ENCODE data around the gene LIN28B.
"Not testable (repeated sequence)": the region's sequence is repeated elsewhere in the genome, so short reads cannot be mapped to it uniquely, and the experiment has no call there.

Gene LIN28B

DNA sequence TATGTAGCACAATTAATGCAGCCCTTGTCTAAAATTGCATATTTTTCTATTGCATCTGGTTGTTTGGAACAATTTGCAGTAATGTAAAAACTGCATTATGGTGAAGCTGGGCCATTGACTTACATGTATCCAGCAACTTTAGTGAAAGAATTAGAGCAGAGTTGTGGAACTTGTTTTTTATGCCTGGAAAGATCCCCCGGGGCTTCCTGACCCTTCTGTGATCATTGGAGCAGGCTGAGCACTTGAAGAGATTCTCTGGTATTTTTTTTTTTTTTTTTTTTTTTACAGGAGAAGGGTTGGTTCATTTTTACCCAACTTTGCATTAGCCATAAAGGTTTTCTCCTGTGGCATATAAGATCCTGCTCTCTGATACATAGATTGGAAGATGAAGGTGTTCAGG, 45.0 kb downstream of the LIN28B start:
- ChIA-PET CTCF (interaction anchor here (1.3 to 3.3 kb wide), 2 partner anchors 9 to 76 kb away, joined by 4 to 11 read pairs; no protein-coding TSS in a partner anchor), POLR2A (no interaction called here)
- TF ChIP-seq, protein P1, sequence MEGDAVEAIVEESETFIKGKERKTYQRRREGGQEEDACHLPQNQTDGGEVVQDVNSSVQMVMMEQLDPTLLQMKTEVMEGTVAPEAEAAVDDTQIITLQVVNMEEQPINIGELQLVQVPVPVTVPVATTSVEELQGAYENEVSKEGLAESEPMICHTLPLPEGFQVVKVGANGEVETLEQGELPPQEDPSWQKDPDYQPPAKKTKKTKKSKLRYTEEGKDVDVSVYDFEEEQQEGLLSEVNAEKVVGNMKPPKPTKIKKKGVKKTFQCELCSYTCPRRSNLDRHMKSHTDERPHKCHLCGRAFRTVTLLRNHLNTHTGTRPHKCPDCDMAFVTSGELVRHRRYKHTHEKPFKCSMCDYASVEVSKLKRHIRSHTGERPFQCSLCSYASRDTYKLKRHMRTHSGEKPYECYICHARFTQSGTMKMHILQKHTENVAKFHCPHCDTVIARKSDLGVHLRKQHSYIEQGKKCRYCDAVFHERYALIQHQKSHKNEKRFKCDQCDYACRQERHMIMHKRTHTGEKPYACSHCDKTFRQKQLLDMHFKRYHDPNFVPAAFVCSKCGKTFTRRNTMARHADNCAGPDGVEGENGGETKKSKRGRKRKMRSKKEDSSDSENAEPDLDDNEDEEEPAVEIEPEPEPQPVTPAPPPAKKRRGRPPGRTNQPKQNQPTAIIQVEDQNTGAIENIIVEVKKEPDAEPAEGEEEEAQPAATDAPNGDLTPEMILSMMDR (IDR thresholded peaks at IDR 0.05; ENCODE audit: insufficient read depth, low read length, missing control alignments): no peak
- DNase-seq (ENCODE audit: low read depth, low spot score): no peak
- H3K4me3 ChIP-seq (ENCODE audit: low read depth, low read length): no peak overlapping the region

DNA sequence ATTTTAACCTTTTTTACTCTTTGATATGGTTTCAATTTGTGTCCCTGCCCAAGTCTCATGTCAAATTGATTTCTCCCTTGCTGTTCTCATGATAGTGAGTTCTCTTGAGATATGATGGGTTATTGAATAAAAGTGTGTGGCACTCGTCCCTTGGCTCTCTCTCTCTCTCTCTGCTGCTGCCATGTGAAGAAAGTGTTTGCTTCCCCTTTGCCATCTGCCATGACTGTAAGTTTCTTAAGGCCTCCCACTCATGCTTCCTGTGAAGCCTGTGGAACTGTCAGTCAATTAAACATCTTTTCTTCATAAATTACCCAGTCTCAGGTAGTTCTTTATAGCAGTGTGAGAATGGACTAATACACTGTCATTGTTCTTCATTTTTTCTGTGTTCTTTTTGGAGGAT, 48.5 kb downstream of the LIN28B start:
- ChIA-PET CTCF (interaction anchor here (0.8 kb wide), 1 partner anchor 10 kb away, joined by 3 read pairs; no protein-coding TSS in a partner anchor), POLR2A (no interaction called here)
- no peak overlapping the region for H3K4me3 ChIP-seq (ENCODE audit: low read depth, low read length)
- TF ChIP-seq, protein P1 (IDR thresholded peaks at IDR 0.05; ENCODE audit: insufficient read depth, low read length, missing control alignments): no peak
- DNase-seq (ENCODE audit: low read depth, low spot score): no peak

DNA sequence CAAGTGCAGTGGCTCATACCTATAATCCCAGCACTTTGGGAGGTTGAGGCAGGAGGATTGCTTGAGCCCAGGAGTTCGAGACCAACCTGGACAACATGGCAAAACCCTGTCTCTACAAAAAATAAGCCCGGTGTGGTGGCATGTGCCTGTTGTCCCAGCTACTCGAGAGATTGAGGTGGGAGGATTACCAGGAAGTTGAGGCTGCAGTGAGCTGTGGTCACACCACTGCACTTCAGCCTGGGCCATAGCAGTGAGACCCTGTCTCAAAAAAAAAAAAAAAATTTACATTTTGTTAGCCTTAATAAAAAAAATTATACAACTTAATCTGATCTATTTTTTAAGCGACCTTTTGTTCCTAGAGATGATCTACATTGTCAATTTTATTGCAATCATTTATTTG, 56.6 kb downstream of the LIN28B start:
- DNase-seq (ENCODE audit: low read depth, low spot score); H3K4me3 ChIP-seq (ENCODE audit: low read depth, low read length); POLR2A ChIA-PET: not testable (repeated sequence)
- CTCF ChIA-PET: interaction anchor here (1.2 kb wide), 1 partner anchor 64 kb away, joined by 3 read pairs; no protein-coding TSS in a partner anchor

DNA sequence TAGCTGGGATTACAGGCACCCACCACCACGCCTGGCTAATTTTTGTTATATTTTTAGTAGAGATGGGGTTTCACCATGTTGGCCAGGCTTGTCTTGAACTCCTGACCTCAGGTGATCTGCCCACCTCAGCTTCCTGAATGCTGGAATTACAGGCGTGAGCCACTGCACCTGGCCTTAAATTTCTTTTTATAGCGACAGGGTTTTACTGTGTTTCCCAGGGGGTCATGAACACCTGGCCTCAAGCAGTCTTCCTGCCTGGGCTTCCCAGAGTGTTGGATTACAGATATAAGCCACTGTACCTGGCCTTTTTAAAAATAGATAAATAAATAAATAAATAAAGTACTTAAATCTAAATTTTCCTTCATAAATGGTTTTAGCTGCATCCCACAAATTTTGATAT, 57.5 kb downstream of the LIN28B start:
- CTCF ChIA-PET: no interaction called here
- no peak overlapping the region for H3K4me3 ChIP-seq (ENCODE audit: low read depth, low read length)
- POLR2A ChIA-PET: no interaction called here
- no peak for DNase-seq (ENCODE audit: low read depth, low spot score)
- TF ChIP-seq, protein P1 (IDR thresholded peaks at IDR 0.05; ENCODE audit: insufficient read depth, low read length, missing control alignments): no peak

DNA sequence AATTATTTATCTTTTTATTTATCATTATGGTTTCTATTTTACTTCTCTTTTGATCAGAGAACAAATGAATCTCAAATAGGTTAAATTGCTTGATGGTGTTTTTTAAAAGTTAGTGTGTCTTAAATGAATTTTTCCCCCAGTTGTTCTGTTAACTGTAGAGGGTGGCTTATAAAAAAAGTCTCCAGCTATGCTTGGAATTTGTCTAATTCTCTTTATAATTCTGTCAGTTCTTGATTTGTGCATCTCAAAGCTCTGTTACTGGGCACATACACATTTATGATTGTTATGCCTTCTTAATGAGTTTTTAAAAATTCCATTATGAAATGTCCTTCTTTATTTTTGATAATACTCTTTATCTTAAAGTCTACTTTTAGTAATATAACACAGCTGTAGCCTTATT, 58.0 kb downstream of the LIN28B start:
- ChIA-PET POLR2A (no interaction called here), CTCF (no interaction called here)
- H3K4me3 ChIP-seq (ENCODE audit: low read depth, low read length): no peak overlapping the region
- no peak for DNase-seq (ENCODE audit: low read depth, low spot score)
- TF ChIP-seq, protein P1 (IDR thresholded peaks at IDR 0.05; ENCODE audit: insufficient read depth, low read length, missing control alignments): no peak

DNA sequence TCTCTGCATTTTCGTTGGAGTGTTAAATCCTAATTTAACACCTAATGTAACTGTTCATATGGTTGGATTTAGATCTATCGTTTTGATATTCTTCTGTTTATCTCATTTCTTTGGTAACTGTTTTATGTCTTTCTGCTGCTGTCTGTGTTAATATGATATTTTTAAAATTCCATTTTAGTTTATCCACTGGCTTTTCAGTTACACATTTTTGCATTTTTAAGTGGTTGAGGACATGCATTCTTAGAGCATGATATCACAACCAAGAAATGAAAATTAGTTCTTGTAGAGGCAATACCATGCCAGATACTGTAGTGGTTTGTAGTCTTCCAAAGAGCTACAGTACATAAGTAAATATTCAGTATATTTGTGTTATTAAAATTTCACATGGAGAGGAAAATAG, 58.6 kb downstream of the LIN28B start:
- POLR2A ChIA-PET: no interaction called here
- no peak overlapping the region for H3K4me3 ChIP-seq (ENCODE audit: low read depth, low read length)
- CTCF ChIA-PET: interaction anchor here (1.4 kb wide), 1 partner anchor 72 kb away, joined by 3 read pairs; no protein-coding TSS in a partner anchor
- TF ChIP-seq, protein P1 (IDR thresholded peaks at IDR 0.05; ENCODE audit: insufficient read depth, low read length, missing control alignments): no peak
- peak; percentile 45 for DNase-seq (ENCODE audit: low read depth, low spot score)

DNA sequence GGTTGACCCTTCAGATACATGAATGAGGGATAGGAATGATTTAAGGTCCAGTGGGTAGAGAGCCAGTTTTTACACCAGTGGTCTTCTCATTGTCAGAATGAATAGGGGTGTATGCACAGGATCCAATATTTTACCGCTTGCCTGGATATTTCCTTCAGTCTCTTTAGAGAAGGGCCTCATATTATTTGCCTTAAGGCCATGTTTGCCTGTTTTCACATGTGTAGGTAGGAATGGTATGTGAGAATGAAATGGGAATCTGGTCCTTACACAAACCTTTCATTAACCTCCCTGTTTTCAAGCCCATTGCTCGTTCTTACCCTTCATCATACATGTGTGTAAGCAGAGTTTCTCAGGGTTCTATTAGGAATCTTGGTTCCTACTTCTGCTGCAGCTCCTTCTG, 62.4 kb downstream of the LIN28B start:
- H3K4me3 ChIP-seq (ENCODE audit: low read depth, low read length): no peak overlapping the region
- ChIA-PET POLR2A (no interaction called here), CTCF (interaction anchor here (1.1 kb wide), 1 partner anchor 58 kb away, joined by 4 read pairs; no protein-coding TSS in a partner anchor)
- TF ChIP-seq, protein P1 (IDR thresholded peaks at IDR 0.05; ENCODE audit: insufficient read depth, low read length, missing control alignments): no peak
- no peak for DNase-seq (ENCODE audit: low read depth, low spot score)

Data from AG04449 (cell line).